HCT116 (cell line): ENCODE results near the gene MATR3. TPM values are rescaled to one million over a fixed set of nuclear protein-coding genes. Genes with fewer than 3 reads are reported as not detected.

Experiments used
- ATAC-seq: fragments of 200-7000 bp; cut with Tn5 transposase; 2 replicates; pipeline ENCODE4 v1.9.1; 2020; ENCODE audit warnings: mild to moderate bottlenecking, moderate library complexity
- BruUV-seq: library from RNA; stranded (reverse); fragments of 400-500 nt; replicated peaks from 2 replicates; lab custom pipeline; 2021; lab: Mats Ljungman, UMichigan
- CTCF ChIA-PET: fragments of 300-600 bp; sonication (Branson Sonifier 250); formaldehyde crosslinking; loops from one replicate; lab custom pipeline; 2021; ENCODE audit warnings: antibody characterized with exemption; lab: Charles Lee
- POLR2A ChIA-PET: fragments of 300-600, 350-600 bp; sonication (Branson Sonifier 250); formaldehyde crosslinking; loops from one replicate; lab custom pipeline; 2021; ENCODE audit warnings: antibody characterized with exemption; lab: Charles Lee
- RAD21 ChIA-PET, 2 experiments: fragments of 300-600 bp; sonication (Branson Sonifier 250); formaldehyde crosslinking; loops; one replicate each; lab custom pipeline; 2023; ENCODE audit warnings: low total read pairs in 2 of 2; ENCODE audit not compliant: uncharacterized antibody in 2 of 2, unreplicated experiment in 2 of 2, low non-redundant PET in 1 of 2; lab: Charles Lee
- DNase-seq: peaks from one replicate; pipeline ENCODE4 v3.0.0-alpha.2; 2010; ENCODE audit warnings: low read depth, low spot score
- H2AFZ ChIP-seq: fragments of 200-600 bp; shearing (Covaris generic), sonication (generic); 2 replicates; pipeline ENCODE4 v1.6.1; 2017; ENCODE audit warnings: low read depth, mixed run types, mixed read lengths, antibody characterized with exemption, low read length; ENCODE audit not compliant: poor library complexity, severe bottlenecking
- H3K27ac ChIP-seq: 2 replicates; pipeline ENCODE4 v1.5.1; 2012; ENCODE audit warnings: low read depth, low read length
- H3K27me3 ChIP-seq: fragments of 200-600 bp; sonication (generic); 2 replicates; pipeline ENCODE4 v1.6.1; 2016; ENCODE audit warnings: mixed run types, low read length, mixed read lengths; ENCODE audit not compliant: insufficient read depth
- H3K36me3 ChIP-seq, 2 experiments: fragments of 200-500 bp in 1 of 2; fragments of 200-600 bp in 1 of 2; sonication (Bioruptor generic) in 1 of 2; sonication (generic) in 1 of 2; 2 replicates each; pipeline versions ENCODE4 v1.5.1 to v1.6.1; 2014 to 2016; ENCODE audit warnings: low read length in 2 of 2, inconsistent platforms in 1 of 2, mixed read lengths in 1 of 2, mixed run types in 1 of 2; ENCODE audit not compliant: insufficient read depth in 2 of 2, control insufficient read depth in 1 of 2
- H3K4me1 ChIP-seq, 2 experiments: fragments of 200-600 bp in 1 of 2; sonication (generic) in 1 of 2; 2 replicates each; pipeline versions ENCODE4 v1.5.1 to v1.6.1; 2012 to 2017; ENCODE audit warnings: low read length in 2 of 2, inconsistent platforms in 1 of 2, mild to moderate bottlenecking in 1 of 2, mixed read lengths in 1 of 2, mixed run types in 1 of 2, moderate library complexity in 1 of 2; ENCODE audit not compliant: insufficient read depth in 2 of 2, control insufficient read depth in 1 of 2
- H3K4me2 ChIP-seq: fragments of 200-600 bp; sonication (generic); 2 replicates; pipeline ENCODE4 v1.6.1; 2017; ENCODE audit warnings: mixed run types, low read length, mixed read lengths
- H3K4me3 ChIP-seq, 2 experiments: fragments of 200-600 bp in 1 of 2; sonication (generic) in 1 of 2; replicated peaks in 1 of 2; 2 replicates each; pipeline ENCODE4 v1.5.1; 2011 to 2016; ENCODE audit warnings: low read length in 2 of 2, control low read depth in 1 of 2, low read depth in 1 of 2, mild to moderate bottlenecking in 1 of 2, mixed read lengths in 1 of 2, mixed run types in 1 of 2
- H3K79me2 ChIP-seq: fragments of 200-600 bp; sonication (generic); 2 replicates; pipeline ENCODE4 v1.6.1; 2017; ENCODE audit warnings: mild to moderate bottlenecking, mixed run types, low read length, moderate library complexity, mixed read lengths; ENCODE audit not compliant: insufficient read depth
- H3K9ac ChIP-seq: fragments of 200-600 bp; sonication (generic); 2 replicates; pipeline ENCODE4 v1.6.1; 2016; ENCODE audit warnings: low read length, mixed read lengths
- H3K9me2 ChIP-seq: fragments of 200-600 bp; sonication (generic), shearing (Covaris generic); 2 replicates; pipeline ENCODE4 v1.6.1; 2017; ENCODE audit warnings: mixed run types, mild to moderate bottlenecking, moderate library complexity; ENCODE audit not compliant: insufficient read depth
- H3K9me3 ChIP-seq, 2 experiments: fragments of 200-500 bp in 1 of 2; fragments of 200-600 bp in 1 of 2; sonication (Bioruptor generic) in 1 of 2; sonication (generic) in 1 of 2; 2 replicates each; pipeline ENCODE4 v1.6.1; 2014 to 2017; ENCODE audit warnings: low read length in 2 of 2, mixed read lengths in 2 of 2, inconsistent platforms in 1 of 2, low read depth in 1 of 2, mild to moderate bottlenecking in 1 of 2, mixed run types in 1 of 2, moderate library complexity in 1 of 2; ENCODE audit not compliant: control insufficient read depth in 1 of 2, insufficient read depth in 1 of 2
- H4K20me1 ChIP-seq: fragments of 200-600 bp; sonication (generic), shearing (Covaris generic); 2 replicates; pipeline ENCODE4 v1.6.1; 2017; ENCODE audit warnings: mixed run types, mild to moderate bottlenecking, moderate library complexity; ENCODE audit not compliant: insufficient read depth
- CBX3 ChIP-seq: IDR thresholded peaks from 2 replicates; pipeline ENCODE4 v1.6.1; 2012; ENCODE audit warnings: low read depth
- JUND ChIP-seq: IDR thresholded peaks from 2 replicates; pipeline ENCODE4 v1.6.1; 2012
- SP1 ChIP-seq: IDR thresholded peaks from 2 replicates; pipeline ENCODE4 v1.6.1; 2012; ENCODE audit warnings: low read depth
- YY1 ChIP-seq: IDR thresholded peaks from 2 replicates; pipeline ENCODE4 v1.6.1; 2011; ENCODE audit warnings: low read length, low read depth, moderate library complexity, mild to moderate bottlenecking; ENCODE audit not compliant: insufficient replicate concordance; ENCODE audit errors: extremely low read depth
- ZBTB33 ChIP-seq: IDR thresholded peaks from 2 replicates; pipeline ENCODE4 v1.6.1; 2011; ENCODE audit warnings: mild to moderate bottlenecking, low read length, moderate library complexity; ENCODE audit not compliant: insufficient replicate concordance; ENCODE audit errors: extremely low read depth
- ZNF274 ChIP-seq: fragments of 200-500 bp; sonication (Bioruptor generic); IDR thresholded peaks from 2 replicates; pipeline ENCODE4 v1.6.1; 2014; ENCODE audit warnings: mild to moderate bottlenecking, low read depth, low read length, inconsistent platforms
- intact Hi-C: fragments of 100-400 bp; cut with micrococcal nuclease; formaldehyde crosslinking; loops from 2 replicates; pipeline ENCODE4 v1.10.0; 2022
- total RNA-seq: library from RNA; stranded (reverse); gene quantifications from one replicate; pipeline ENCODE4 v1.2.1, GENCODE V29; 2021; ENCODE audit not compliant: unreplicated experiment

The MATR3 gene
- total RNA-seq, 1 experiment from 2014 or later, result 123 TPM

- TF ChIP-seq ZBTB33, result no peak
These were observed 18.5 kb downstream of the MATR3 start (continued) for GRCh38 chr5:139312075-139312474.

GRCh38 chr5:139314276-139314675 lies 20.7 kb downstream of the MATR3 start:
- POLR2A ChIA-PET, result no interaction called here
- peaks cover 100% of the 10 kb centered on the region for H3K79me2 ChIP-seq
- H3K27me3 ChIP-seq, result no peaks in the 10 kb centered on the region
- no peak for DNase-seq
- peaks cover 28 to 40% of the 10 kb centered on the region in 2 experiments for H3K36me3 ChIP-seq
- peaks cover 57% of the 10 kb centered on the region for H4K20me1 ChIP-seq
- no peak overlapping the region for H3K4me2 ChIP-seq
- H3K9ac ChIP-seq, result no peak overlapping the region
- no TSS peak for BruUV-seq
- no peak overlapping the region for H3K27ac ChIP-seq
- CTCF ChIA-PET, result no interaction called here
- intact Hi-C loops, result no loop called here
- no peak for TF ChIP-seq CBX3
- TF ChIP-seq, all 23 proteins: peak for 0
- Histone ChIP-seq H3K4me1 (peaks cover 28 to 35% of the 10 kb centered on the region in 2 experiments), H3K9me2 (no peaks in the 10 kb centered on the region), H3K9me3 (no peaks in the 10 kb centered on the region), H2AFZ (no peak overlapping the region), H3K4me3 (no peak overlapping the region)
- RAD21 ChIA-PET, result no interaction called here
- no peak for ATAC-seq

- Histone ChIP-seq H4K20me1 (peaks cover 49% of the 10 kb centered on the region), H3K27me3 (no peaks in the 10 kb centered on the region), H2AFZ (no peak overlapping the region)
- no TSS peak for BruUV-seq
- RAD21 ChIA-PET, result no interaction called here
- CTCF ChIA-PET, result no interaction called here
- TF ChIP-seq ZBTB33 (no peak), SP1 (no peak), YY1 (no peak), JUND (no peak), ZNF274 (no peak)
- TF ChIP-seq, all 23 proteins: peak for 0
- no peak overlapping the region for H3K9ac ChIP-seq
- intact Hi-C loops, result no loop called here
- no peak for DNase-seq
- H3K79me2 ChIP-seq, result peaks cover 100% of the 10 kb centered on the region
- no peaks in the 10 kb centered on the region for H3K9me3 ChIP-seq
- no peak overlapping the region for H3K27ac ChIP-seq
- H3K4me3 ChIP-seq, result no peak overlapping the region
- no peak for ATAC-seq
- peaks cover 35 to 47% of the 10 kb centered on the region in 2 experiments for H3K36me3 ChIP-seq
- no peak overlapping the region for H3K4me2 ChIP-seq
- peaks cover 20 to 26% of the 10 kb centered on the region in 2 experiments for H3K4me1 ChIP-seq
- H3K9me2 ChIP-seq, result no peaks in the 10 kb centered on the region
- POLR2A ChIA-PET, result no interaction called here
These were observed 21.6 kb downstream of the MATR3 start for GRCh38 chr5:139315056-139315615.
